ENCODE data around the gene TYRP1. TPM values are rescaled to one million over a fixed set of nuclear protein-coding genes. Genes with fewer than 3 reads are reported as not detected.

Gene TYRP1
- total RNA-seq, 4 donors from 2014 or later = not detected

DNA sequence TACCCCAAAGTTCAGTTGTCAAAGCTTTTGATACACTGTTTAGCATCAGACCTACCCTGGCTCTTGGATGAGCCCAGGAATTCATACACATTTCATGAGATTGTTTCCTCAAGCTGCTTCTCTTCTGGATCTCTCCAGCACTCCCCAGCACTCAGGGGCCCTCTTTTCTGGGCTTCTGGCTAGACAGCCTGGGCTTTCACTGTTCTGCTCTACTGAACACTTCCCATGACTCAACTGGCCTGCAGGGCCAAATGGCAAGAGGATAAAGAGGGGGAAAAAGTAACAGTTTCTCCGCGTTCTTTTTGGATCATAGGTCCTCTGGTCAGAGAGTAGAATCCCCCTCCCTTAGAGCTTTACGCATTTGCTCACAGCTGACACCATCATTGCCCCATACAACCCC, 60.7 kb downstream of the TYRP1 start:
- 79 to 90% methylated on average over 3 of the region's 3 CpGs for WGBS, 2 donors
- DNase-seq = no peak

DNA sequence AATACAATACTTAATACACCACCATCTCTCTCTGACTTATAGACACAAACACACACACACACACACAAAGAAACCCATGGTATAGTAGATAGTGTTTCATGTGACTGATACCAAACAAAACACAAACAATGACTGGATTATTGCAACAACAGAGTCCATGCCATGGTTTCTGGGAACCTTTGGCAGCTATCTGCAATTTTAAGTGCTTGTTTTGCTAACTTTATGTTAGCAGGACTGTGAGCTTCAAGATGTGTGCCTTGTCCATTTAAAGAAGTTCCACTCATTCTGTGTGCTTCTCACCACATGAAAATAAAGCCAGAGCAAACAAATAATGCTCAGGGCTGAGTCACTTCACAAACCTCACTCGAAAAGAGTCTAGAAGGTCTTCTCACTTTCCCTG, 66.6 kb downstream of the TYRP1 start:
- H3K27ac ChIP-seq = no peak overlapping the region
- 44 to 50% methylated on average over 1 of the region's 1 CpG for WGBS, 2 donors
- H3K27me3 ChIP-seq = no peaks in the 10 kb centered on the region
- intact Hi-C loops (cut with DNase I) = no loop called here
- no peak for DNase-seq
- H3K36me3 ChIP-seq = no peaks in the 10 kb centered on the region
- no peaks in the 10 kb centered on the region for H3K4me1 ChIP-seq
- TF ChIP-seq POLR2A (IDR thresholded peaks at IDR 0.05) = no peak
- TF ChIP-seq, protein P1, sequence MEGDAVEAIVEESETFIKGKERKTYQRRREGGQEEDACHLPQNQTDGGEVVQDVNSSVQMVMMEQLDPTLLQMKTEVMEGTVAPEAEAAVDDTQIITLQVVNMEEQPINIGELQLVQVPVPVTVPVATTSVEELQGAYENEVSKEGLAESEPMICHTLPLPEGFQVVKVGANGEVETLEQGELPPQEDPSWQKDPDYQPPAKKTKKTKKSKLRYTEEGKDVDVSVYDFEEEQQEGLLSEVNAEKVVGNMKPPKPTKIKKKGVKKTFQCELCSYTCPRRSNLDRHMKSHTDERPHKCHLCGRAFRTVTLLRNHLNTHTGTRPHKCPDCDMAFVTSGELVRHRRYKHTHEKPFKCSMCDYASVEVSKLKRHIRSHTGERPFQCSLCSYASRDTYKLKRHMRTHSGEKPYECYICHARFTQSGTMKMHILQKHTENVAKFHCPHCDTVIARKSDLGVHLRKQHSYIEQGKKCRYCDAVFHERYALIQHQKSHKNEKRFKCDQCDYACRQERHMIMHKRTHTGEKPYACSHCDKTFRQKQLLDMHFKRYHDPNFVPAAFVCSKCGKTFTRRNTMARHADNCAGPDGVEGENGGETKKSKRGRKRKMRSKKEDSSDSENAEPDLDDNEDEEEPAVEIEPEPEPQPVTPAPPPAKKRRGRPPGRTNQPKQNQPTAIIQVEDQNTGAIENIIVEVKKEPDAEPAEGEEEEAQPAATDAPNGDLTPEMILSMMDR (IDR thresholded peaks at IDR 0.05) = no peak
- no peak overlapping the region for H3K4me3 ChIP-seq
- no peaks in the 10 kb centered on the region for H3K9me3 ChIP-seq

More for the DNA sequence above, 60.7 kb downstream of the TYRP1 start:
- no peak overlapping the region for H3K27ac ChIP-seq
- no peak for TF ChIP-seq POLR2A (IDR thresholded peaks at IDR 0.05)
- TF ChIP-seq, protein P1 (IDR thresholded peaks at IDR 0.05) = no peak
- no peak overlapping the region for H3K4me3 ChIP-seq
- no peaks in the 10 kb centered on the region for H3K4me1 ChIP-seq
- H3K27me3 ChIP-seq = no peaks in the 10 kb centered on the region
- no peaks in the 10 kb centered on the region for H3K9me3 ChIP-seq
- intact Hi-C loops (cut with DNase I) = no loop called here
- H3K36me3 ChIP-seq = no peaks in the 10 kb centered on the region

Other genes starting within 250 kb of the TYRP1 start
- 1 to 10 TPM in 3 of 4 donors, under 1 TPM in 1; 0.75 to 8.0 (median 3.9) TPM for gene LURAP1L, start 81.6 kb downstream of the TYRP1 start, total RNA-seq

Measured in esophagus squamous epithelium (tissue), 5 donors.